Thymus (tissue), 11 donors: ENCODE results near the gene IFRD2. TPM values are rescaled to one million over a fixed set of nuclear protein-coding genes. Genes with fewer than 3 reads are reported as not detected.
"Not testable (repeated sequence)": the region's sequence is repeated elsewhere in the genome, so short reads cannot be mapped to it uniquely, and the experiment has no call there.

Experiments used
- DNase-seq, 9 donors: peaks; one replicate each; pipeline ENCODE4 v3.0.0-alpha.2; 2013; ENCODE audit warnings: low spot score in 9 of 9, low read depth in 6 of 9, missing footprints in 1 of 9
- H3K27ac ChIP-seq, 2 donors: one replicate each; pipeline ENCODE4 v1.5.1; 2013; ENCODE audit warnings: control low read depth in 1 of 2, low read depth in 1 of 2, low read length in 1 of 2, mild to moderate bottlenecking in 1 of 2, moderate library complexity in 1 of 2
- H3K27me3 ChIP-seq, 2 donors: one replicate each; pipeline ENCODE4 v1.5.1; 2013; ENCODE audit warnings: low read length in 1 of 2; ENCODE audit not compliant: control insufficient read depth in 2 of 2, insufficient read depth in 1 of 2
- H3K36me3 ChIP-seq, 2 donors: one replicate each; pipeline ENCODE4 v1.5.1; 2013; ENCODE audit warnings: low read length in 1 of 2, mild to moderate bottlenecking in 1 of 2, moderate library complexity in 1 of 2; ENCODE audit not compliant: control insufficient read depth in 2 of 2, insufficient read depth in 2 of 2
- H3K4me1 ChIP-seq, 2 donors: one replicate each; pipeline ENCODE4 v1.5.1; 2013; ENCODE audit warnings: low read length in 2 of 2; ENCODE audit not compliant: control insufficient read depth in 2 of 2, insufficient read depth in 2 of 2
- H3K4me3 ChIP-seq, 2 donors: one replicate each; pipeline ENCODE4 v1.5.1; 2013; ENCODE audit warnings: low read length in 2 of 2, control low read depth in 1 of 2, mild to moderate bottlenecking in 1 of 2
- H3K9me3 ChIP-seq, 2 donors: one replicate each; pipeline ENCODE4 v1.5.1; 2013; ENCODE audit warnings: low read length in 1 of 2, mild to moderate bottlenecking in 1 of 2; ENCODE audit not compliant: control insufficient read depth in 2 of 2, insufficient read depth in 1 of 2
- WGBS: extraction: QIAGEN DNeasy Blood & Tissue Kit; methylation state at CpG from one replicate; pipeline ENCODE4 v1.1.7; 2013; 5-methylcytosine and 5-hydroxymethylcytosine counted together
- polyA plus RNA-seq: library from polyadenylated mRNA; stranded (reverse); fragments of 200-250 nt; gene quantifications from one replicate; pipeline ENCODE4 v1.2.3, GENCODE V29; 2013
- total RNA-seq: library from RNA; stranded (reverse); fragments of 120-200 nt; gene quantifications from one replicate; pipeline ENCODE4 v1.2.4, GENCODE V29; 2013
- donor health status: healthy.

The IFRD2 gene
- total and polyA plus RNA-seq, 2 donors = 31.0 to 52.3 TPM

- H3K9me3 ChIP-seq, H3K4me3 ChIP-seq, DNase-seq, H3K27ac ChIP-seq: not testable (repeated sequence)
- WGBS = 98% methylated on average over 4 of the region's 4 CpGs
- Histone ChIP-seq H3K4me1 (peaks cover 3 to 30% of the 10 kb centered on the region in 2 donors), H3K36me3 (peaks cover 13 to 20% of the 10 kb centered on the region in 2 donors), H3K27me3 (peaks cover 3 to 30% of the 10 kb centered on the region in 2 donors)
Measured at GRCh38 chr3:50262200-50262599, 30.0 kb downstream of the IFRD2 start.

DNA sequence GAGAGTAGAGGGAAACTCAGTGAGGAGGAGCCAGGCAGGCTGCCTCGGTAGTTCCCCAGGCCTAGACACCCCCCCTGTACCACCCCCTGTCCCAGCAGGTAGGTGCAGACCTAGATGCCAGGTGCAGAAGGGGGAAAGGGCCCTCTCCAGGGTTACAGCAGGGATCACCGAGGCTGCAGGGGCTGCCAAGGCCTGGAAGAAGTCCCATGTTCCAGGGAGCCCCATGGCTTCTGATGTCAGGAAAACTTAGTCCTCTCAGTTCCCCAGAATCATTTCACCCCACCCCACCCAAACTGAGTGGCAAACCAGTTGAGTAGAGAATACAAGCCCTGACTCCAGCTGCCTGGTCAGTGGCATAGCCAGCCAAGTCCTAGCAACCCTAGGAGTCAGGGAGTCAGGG, 30.7 kb downstream of the IFRD2 start:
- Histone ChIP-seq H3K4me1 (peaks cover 3 to 30% of the 10 kb centered on the region in 2 donors), H3K27ac (no peak overlapping the region), H3K27me3 (peaks cover 0 to 23% of the 10 kb centered on the region in 2 donors), H3K4me3 (no peak overlapping the region), H3K36me3 (peaks cover 20 to 27% of the 10 kb centered on the region in 2 donors), H3K9me3 (no peaks in the 10 kb centered on the region)
- 97% methylated on average over 2 of the region's 2 CpGs for WGBS
- no peak for DNase-seq

- no peaks in the 10 kb centered on the region for H3K9me3 ChIP-seq
- peaks cover 0 to 17% of the 10 kb centered on the region in 2 donors for H3K27me3 ChIP-seq
- peaks cover 25 to 32% of the 10 kb centered on the region in 2 donors for H3K36me3 ChIP-seq
- no peak for DNase-seq
- H3K4me1 ChIP-seq = peaks cover 3 to 30% of the 10 kb centered on the region in 2 donors
- H3K27ac ChIP-seq = no peak overlapping the region
- no peak overlapping the region for H3K4me3 ChIP-seq
- WGBS = 97% methylated on average over 5 of the region's 5 CpGs
Measured at GRCh38 chr3:50260942-50261441, 31.2 kb downstream of the IFRD2 start.

DNA sequence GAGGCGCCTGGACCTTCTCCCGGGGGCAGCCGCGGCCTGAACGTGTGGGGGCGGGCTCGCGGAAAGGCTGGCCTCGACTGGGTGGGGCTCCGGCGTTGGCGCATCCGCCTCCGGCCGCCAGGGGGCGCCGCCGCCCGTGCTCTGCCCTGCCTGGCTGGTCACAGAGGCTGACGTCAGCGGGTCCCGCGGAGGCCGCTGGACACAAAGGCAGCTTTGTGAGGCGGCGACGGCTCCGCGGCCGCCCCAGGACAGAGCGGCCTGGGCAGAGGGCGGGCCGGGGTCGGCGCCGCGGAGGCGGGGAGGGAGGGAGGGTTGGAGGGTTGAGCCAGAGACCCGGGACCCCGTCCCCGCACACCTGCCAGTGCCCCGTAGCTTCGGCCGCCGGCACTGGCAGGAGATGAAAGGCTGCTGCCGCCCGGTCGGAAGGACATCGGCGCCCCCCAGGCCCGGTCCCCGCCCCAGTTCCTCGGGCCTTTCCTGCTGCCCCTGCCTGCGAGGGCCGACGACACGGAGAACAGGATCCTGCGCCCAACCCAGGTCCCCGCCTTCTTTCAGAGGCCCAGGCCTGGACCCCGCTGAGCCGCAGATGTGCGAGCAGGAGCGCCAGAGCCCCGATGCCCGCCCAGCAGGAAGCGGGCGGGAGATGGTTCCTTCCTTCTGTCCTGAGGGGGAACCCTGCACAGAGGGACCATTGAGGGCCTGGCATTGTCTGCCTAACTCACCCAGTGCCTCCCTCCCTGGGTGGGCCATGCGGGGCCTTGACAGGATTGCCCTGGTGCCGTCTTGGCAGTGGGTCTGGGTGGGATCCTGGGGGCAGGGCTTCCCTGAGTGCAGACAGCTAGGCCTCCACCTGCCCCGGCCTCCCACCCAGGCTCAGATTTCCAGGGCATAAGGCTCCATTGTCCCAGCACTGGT, 31.9 kb downstream of the IFRD2 start:
- peak overlapping the region; percentile 44 to 54 for H3K4me3 ChIP-seq
- peaks cover 0 to 10% of the 10 kb centered on the region in 2 donors for H3K27me3 ChIP-seq
- H3K9me3 ChIP-seq = no peaks in the 10 kb centered on the region
- WGBS = 3% methylated on average over 70 of the region's 70 CpGs
- H3K4me1 ChIP-seq = peaks cover 3 to 28% of the 10 kb centered on the region in 2 donors
- peaks cover 32 to 36% of the 10 kb centered on the region in 2 donors for H3K36me3 ChIP-seq
- DNase-seq = peak in 8 of 9 donors; percentile 57 to 88 (median 80)
- H3K27ac ChIP-seq = peak overlapping the region; percentile 70 to 77

- H3K9me3 ChIP-seq = no peaks in the 10 kb centered on the region
- H3K27me3 ChIP-seq = peaks cover 0 to 5% of the 10 kb centered on the region in 2 donors
- 64% methylated on average over 18 of the region's 18 CpGs for WGBS
- DNase-seq = no peak
- peaks cover 38 to 43% of the 10 kb centered on the region in 2 donors for H3K36me3 ChIP-seq
- peak overlapping the region in 1 of 2 donors; percentile 32 for H3K27ac ChIP-seq
- no peak overlapping the region for H3K4me3 ChIP-seq
- peaks cover 3 to 24% of the 10 kb centered on the region in 2 donors for H3K4me1 ChIP-seq
Measured at GRCh38 chr3:50259432-50260026, 32.7 kb downstream of the IFRD2 start.

DNA sequence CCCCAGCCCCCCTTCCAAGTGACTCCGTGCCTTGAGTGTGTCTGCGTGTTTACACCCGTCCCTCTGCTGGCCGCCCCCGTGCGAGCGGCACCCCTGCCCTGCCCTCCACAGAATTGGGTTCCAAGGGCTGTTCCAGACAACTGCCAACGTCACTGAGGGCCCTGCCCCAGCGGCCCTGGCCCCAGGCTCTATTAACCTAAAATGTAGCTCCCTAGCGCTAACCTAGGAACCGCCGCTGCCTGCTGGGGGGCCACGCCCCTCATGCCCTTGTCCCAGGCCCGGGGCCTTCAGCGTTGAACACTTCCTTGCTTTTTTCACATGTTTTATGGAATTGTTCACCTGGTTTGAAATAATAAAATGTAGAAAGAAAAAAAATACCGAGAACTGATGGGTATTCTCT, 33.2 kb downstream of the IFRD2 start:
- H3K27me3 ChIP-seq = peaks cover 0 to 5% of the 10 kb centered on the region in 2 donors
- no peak overlapping the region for H3K4me3 ChIP-seq
- peak overlapping the region; percentile 32 to 33 for H3K27ac ChIP-seq
- 94% methylated on average over 16 of the region's 16 CpGs for WGBS
- H3K4me1 ChIP-seq = peaks cover 3 to 24% of the 10 kb centered on the region in 2 donors
- DNase-seq = no peak
- no peaks in the 10 kb centered on the region for H3K9me3 ChIP-seq
- H3K36me3 ChIP-seq = peaks cover 42 to 49% of the 10 kb centered on the region in 2 donors

DNA sequence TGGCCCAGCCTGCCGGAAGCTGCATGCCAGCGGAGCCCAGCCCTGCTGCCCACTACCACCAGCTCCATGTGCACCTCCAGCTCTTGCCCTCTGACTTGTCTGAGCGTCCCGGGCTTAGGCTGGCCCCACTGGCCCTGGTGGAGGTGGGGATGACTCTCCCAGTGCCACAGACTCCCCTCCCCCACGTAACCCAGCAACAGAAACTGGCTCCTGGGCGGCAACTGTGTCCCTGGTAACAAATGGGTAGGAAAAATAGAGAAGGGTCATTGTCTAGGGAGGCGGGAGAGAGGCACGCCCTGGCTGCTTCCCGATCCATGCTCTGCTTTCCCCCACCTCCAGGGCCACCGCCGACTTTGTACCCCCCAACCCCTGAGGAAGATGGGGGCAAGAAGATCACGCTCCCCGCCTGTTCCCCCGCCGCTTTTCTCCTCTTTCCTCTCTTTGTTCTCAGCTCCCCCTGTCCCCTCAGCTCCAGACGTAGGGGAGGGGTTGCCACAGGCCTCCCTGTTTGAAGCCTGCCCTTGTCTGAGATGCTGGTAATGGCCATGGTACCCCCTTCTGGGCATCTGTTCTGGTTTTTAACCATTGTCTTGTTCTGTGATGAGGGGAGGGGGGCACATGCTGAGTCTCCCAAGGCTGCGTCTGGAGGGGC, 34.1 kb downstream of the IFRD2 start:
- WGBS = 97% methylated on average over 17 of the region's 17 CpGs
- peaks cover 3 to 24% of the 10 kb centered on the region in 2 donors for H3K4me1 ChIP-seq
- no peak for DNase-seq
- peak overlapping the region in 1 of 2 donors; percentile 55 for H3K27ac ChIP-seq
- no peaks in the 10 kb centered on the region for H3K9me3 ChIP-seq
- peaks cover 0 to 5% of the 10 kb centered on the region in 2 donors for H3K27me3 ChIP-seq
- peaks cover 47 to 56% of the 10 kb centered on the region in 2 donors for H3K36me3 ChIP-seq
- no peak overlapping the region for H3K4me3 ChIP-seq

DNA sequence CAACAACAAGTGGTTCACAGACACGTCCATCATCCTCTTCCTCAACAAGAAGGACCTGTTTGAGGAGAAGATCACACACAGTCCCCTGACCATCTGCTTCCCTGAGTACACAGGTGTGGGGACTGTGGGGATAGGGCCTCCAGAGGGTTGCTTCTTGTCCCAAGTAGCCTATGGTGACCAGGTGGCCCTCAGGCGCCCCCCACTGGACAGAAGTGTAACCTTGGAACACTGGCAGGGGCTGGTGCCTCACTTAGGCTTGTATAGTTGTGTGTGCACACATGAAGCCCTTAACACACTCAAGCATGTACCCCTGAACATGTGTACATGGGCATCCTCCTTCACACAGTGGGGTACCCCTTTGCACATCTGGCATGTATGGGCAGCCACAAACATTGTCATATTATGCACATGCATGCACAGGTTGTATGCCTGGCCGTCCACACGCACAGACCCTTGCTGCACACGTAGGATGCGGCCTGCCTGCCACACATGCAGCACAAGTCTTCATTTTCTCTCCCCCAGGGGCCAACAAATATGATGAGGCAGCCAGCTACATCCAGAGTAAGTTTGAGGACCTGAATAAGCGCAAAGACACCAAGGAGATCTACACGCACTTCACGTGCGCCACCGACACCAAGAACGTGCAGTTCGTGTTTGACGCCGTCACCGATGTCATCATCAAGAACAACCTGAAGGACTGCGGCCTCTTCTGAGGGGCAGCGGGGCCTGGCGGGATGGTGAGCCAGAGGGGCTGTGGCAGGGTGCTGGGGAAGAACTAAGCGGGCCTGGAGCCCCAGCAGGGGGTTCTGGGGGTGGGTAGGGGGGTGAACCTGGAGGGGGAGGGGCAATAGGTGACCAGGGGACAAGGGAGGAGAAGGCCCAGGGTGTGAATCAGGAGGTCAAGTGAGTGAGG, 35.0 kb downstream of the IFRD2 start:
- DNase-seq = no peak
- H3K4me1 ChIP-seq = peaks cover 3 to 24% of the 10 kb centered on the region in 2 donors
- no peaks in the 10 kb centered on the region for H3K9me3 ChIP-seq
- H3K27ac ChIP-seq = no peak overlapping the region
- peaks cover 0 to 5% of the 10 kb centered on the region in 2 donors for H3K27me3 ChIP-seq
- 96% methylated on average over 20 of the region's 20 CpGs for WGBS
- peaks cover 56 to 65% of the 10 kb centered on the region in 2 donors for H3K36me3 ChIP-seq
- no peak overlapping the region for H3K4me3 ChIP-seq
